ENCODE data around the gene TRAF7.

DNA sequence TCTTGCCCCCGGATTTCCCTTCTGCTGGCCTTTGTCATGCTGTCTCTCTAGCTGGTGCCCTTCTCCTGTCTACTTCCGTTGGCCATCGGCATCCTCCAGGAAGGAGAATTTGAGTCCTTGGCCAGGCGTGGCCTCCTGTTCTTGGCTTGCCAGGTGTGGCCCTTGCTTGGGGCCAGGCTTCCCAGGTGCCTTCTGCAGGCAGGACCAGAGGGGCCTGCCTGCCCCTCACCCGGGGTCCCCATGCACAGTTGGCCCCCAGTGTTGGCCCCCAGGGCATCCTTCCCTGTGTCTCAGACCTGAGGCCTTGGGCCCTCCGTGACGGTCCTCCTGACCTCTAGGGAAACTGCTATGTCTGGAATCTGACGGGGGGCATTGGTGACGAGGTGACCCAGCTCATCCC is 52.3 kb downstream of the TRAF7 start:
- TF ChIP-seq CTCF (conservative IDR thresholded peaks at IDR 0.05): no peak
- TF ChIP-seq ZFX (IDR thresholded peaks at IDR 0.05): no peak
